Smooth muscle cell of bladder (primary cell): ENCODE results near the gene PLTP. TPM values are rescaled to one million over a fixed set of nuclear protein-coding genes. Genes with fewer than 3 reads are reported as not detected.

ENCODE experiments used
- total RNA-seq: library from RNA; depleted of rRNA; stranded (reverse); fragments of >200 nt; gene quantifications from 2 replicates; pipeline ENCODE4 v1.2.3, GENCODE V29; 2014

Gene PLTP
- 18.3 and 19.0 TPM in 2 replicates for total RNA-seq

GRCh38 chr20:45911486-45912343 is at the start of gene PLTP:
Gene PLTP, minus strand, starts transcription at chr20:45912155. Its CDS starts 703 bp downstream, at chr20:45911452.

GRCh38 chr20:45934586-45935415 is 22.8 kb upstream of the PLTP start, which contains the start of gene PCIF1:
Gene PCIF1, plus strand, starts transcription at chr20:45934683. Its CDS starts 4,317 bp downstream, at chr20:45939000.

GRCh38 chr20:45890985-45891983 is 20.7 kb downstream of the PLTP start, which contains the start of the genes CTSA and NEURL2:
Gene CTSA, plus strand, starts transcription at chr20:45891335. Its CDS starts 234 bp downstream, at chr20:45891569.
Gene NEURL2, minus strand, starts transcription at chr20:45891208. Its CDS starts 217 bp downstream, at chr20:45890991.

GRCh38 chr20:45887346-45887715 is 24.6 kb downstream of the PLTP start, which contains the start of gene SPATA25:
Gene SPATA25, minus strand, starts transcription at chr20:45887622. Its CDS starts 32 bp downstream, at chr20:45887590.

GRCh38 chr20:45880988-45881788 is 30.8 kb downstream of the PLTP start, which contains the start of gene ZSWIM1:
Gene ZSWIM1, plus strand, starts transcription at chr20:45881227. Its CDS starts 1,366 bp downstream, at chr20:45882593.

GRCh38 chr20:45857114-45857881 is 54.7 kb downstream of the PLTP start, which contains the start of the genes ACOT8 and ZSWIM3:
Gene ACOT8, minus strand, starts transcription at chr20:45857392. Its CDS starts 77 bp downstream, at chr20:45857315.
Gene ZSWIM3, plus strand, starts transcription at chr20:45857614. Its CDS starts 212 bp downstream, at chr20:45857826.

Other genes starting within 250 kb of the PLTP start
- not detected in 2 replicates for gene WFDC11, start 241.9 kb downstream of the PLTP start, total RNA-seq
- not detected in 2 replicates for gene WFDC13, start 210.1 kb downstream of the PLTP start, total RNA-seq
- gene WFDC10B, start 207.1 kb downstream of the PLTP start, total RNA-seq, result 0.14 TPM in 1 of 2 replicates, not detected in the other
- not detected in 2 replicates for gene SPINT4, start 189.8 kb downstream of the PLTP start, total RNA-seq
- gene WFDC3, start 120.3 kb downstream of the PLTP start, total RNA-seq, result 0.57 and 0.65 TPM in 2 replicates
- 18.5 and 25.2 TPM in 2 replicates for gene DNTTIP1, start 120.2 kb downstream of the PLTP start, total RNA-seq
- 3.6 and 4.3 TPM in 2 replicates for gene UBE2C, start 99.5 kb downstream of the PLTP start, total RNA-seq
- 1.00 and 1.1 TPM in 2 replicates for gene TNNC2, start 84.8 kb downstream of the PLTP start, total RNA-seq
- gene SNX21, start 78.4 kb downstream of the PLTP start, total RNA-seq, result 36.4 and 46.2 TPM in 2 replicates
- 46.2 and 46.5 TPM in 2 replicates for gene ACOT8, start 54.8 kb downstream of the PLTP start, total RNA-seq
- 4.4 and 5.3 TPM in 2 replicates for gene ZSWIM3, start 54.5 kb downstream of the PLTP start, total RNA-seq
- 2.8 and 3.8 TPM in 2 replicates for gene ZSWIM1, start 30.9 kb downstream of the PLTP start, total RNA-seq
- gene SPATA25, start 24.5 kb downstream of the PLTP start, total RNA-seq, result 1.3 and 1.9 TPM in 2 replicates
- gene NEURL2, start 20.9 kb downstream of the PLTP start, total RNA-seq, result 4.8 and 5.9 TPM in 2 replicates
- gene CTSA, start 20.8 kb downstream of the PLTP start, total RNA-seq, result 71.4 and 108 TPM in 2 replicates
- gene PCIF1, start 22.5 kb upstream of the PLTP start, total RNA-seq, result 5.1 and 5.3 TPM in 2 replicates
- gene ZNF335, start 60.0 kb upstream of the PLTP start, total RNA-seq, result 9.5 and 11.7 TPM in 2 replicates
- gene MMP9, start 96.8 kb upstream of the PLTP start, total RNA-seq, result not detected in 2 replicates
- 0.28 and 0.55 TPM in 2 replicates for gene SLC12A5, start 117.1 kb upstream of the PLTP start, total RNA-seq
- 5.0 and 7.2 TPM in 2 replicates for gene NCOA5, start 177.8 kb upstream of the PLTP start, total RNA-seq
- gene CD40, start 206.2 kb upstream of the PLTP start, total RNA-seq, result 3.6 and 5.6 TPM in 2 replicates